Skin epidermis (tissue), 12 donors: ENCODE results near the gene BSDC1.

Source experiments
- H3K27ac ChIP-seq, 21 experiments: fragments of 200-600 bp; sonication (generic) in 11 of 21; one replicate each; pipeline ENCODE4 v1.5.0; 2020; ENCODE audit warnings: mild to moderate bottlenecking in 3 of 21, inconsistent platforms in 2 of 21, moderate library complexity in 2 of 21
- H3K4me3 ChIP-seq, 7 experiments: fragments of 200-600 bp; sonication (generic) in 2 of 7; one replicate each; pipeline ENCODE4 v1.5.0; 2020; ENCODE audit warnings: inconsistent platforms in 2 of 7, mild to moderate bottlenecking in 2 of 7, moderate library complexity in 1 of 7

Gene BSDC1

DNA sequence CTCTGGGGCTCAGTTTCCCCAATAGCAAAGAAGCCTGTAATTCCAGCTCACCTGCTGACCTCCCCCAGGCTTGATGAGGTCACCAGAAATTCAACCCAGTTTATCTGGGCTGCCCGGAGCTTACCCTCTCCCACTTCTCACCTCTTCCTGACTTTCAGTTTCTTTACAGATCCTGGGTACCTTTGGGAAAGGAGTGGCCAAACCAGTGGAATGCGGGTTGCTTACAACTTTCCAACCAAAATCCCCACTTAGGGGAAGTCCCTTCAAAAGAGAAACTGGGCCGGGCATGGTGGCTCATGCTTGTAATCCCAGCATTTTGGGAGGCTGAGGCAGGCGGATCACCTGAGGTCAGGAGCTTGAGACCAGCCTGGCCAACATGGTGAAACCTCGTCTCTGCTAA is 52.3 kb downstream of the BSDC1 start:
- no peak overlapping the region for H3K4me3 ChIP-seq
- H3K27ac ChIP-seq, result peak overlapping the region in 1 of 21 experiments; percentile 1

DNA sequence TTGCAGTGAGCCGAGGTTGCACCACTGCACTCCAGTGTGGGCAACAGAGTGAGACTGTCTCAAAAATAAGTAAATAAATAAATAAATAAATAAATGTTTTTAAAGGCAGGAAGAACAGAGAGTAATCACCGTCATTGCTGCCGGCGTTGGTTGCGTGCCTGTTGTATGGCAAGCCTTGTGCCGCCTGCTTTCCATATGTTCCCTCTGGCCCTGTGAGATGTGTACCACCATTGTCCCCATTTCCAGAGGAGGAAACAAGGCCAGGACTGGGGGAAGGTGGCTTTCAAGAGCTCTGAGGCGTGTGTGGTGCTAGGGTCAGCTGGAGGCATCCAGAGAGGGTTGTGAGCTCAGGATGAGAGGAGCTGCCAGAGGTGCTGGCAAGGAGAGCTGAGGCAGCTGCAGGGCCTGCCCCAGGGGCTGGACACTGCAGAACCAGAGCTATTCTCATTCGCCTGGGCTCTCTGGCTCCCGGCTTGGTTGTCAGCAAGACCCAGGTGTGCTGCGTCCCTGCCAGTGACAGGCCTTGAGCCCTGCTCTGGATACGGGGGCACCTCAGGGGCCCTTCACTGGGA is 53.0 kb downstream of the BSDC1 start:
- peak overlapping the region in 1 of 21 experiments; percentile 1 for H3K27ac ChIP-seq
- no peak overlapping the region for H3K4me3 ChIP-seq

DNA sequence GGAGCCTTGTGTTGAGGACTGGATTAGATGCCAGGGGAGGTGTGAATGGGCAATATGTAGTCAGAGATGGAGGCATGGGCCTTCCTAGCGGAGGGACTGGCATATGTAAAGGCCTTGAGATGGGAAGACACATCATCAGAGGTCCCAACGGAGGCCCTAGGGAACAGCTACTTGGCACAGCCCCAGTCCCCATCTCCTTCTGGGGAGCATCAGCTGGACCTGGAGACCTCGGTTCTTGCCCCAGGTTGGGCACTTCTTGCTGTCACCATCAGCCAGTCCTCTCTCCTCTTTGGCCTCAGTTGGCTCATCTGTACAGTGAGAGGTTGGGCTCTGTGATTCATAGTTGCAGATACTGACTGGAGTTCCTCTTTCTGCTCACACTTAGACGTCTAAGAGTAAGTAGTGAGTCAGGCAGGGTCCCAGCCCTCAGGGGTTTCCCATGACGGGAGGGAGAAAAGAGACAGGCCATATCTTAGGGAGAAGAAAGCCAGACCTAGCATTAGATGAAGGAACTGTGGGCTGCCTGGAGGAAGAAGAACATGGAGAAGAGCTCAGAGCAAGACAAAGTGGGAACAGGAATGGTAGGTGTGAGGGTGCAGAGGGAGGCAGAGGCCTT is 54.8 kb downstream of the BSDC1 start:
- Histone ChIP-seq H3K27ac (peak overlapping the region in 2 of 21 experiments; percentile 7 to 47), H3K4me3 (no peak overlapping the region)

DNA sequence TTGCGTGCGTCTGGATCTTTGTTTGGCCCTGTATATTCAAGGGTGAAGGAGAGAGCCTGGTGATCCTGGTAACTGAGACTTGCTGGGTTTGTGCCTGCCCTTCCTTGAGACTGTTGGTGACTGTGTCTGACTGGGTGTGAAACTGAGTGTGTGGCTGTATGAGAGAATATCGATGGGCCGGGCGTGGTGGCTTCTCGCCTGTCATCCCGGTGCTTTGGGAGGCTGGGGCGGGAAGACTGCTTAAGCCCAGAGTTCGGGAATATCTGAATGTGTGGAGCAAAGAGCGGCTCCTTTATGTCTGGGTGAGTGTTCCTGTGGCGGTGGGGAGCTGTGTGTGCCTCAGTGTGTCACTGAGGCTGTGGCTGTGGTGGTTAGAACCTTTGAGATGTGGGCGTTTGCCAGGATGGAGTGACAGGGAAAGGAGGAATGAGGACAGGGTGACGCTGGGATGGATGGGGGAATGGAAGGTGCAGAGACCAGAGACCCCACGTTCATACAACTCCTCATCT is 55.5 kb downstream of the BSDC1 start:
- Histone ChIP-seq H3K27ac (peak overlapping the region in 5 of 21 experiments; percentile 15 to 47 (median 32)), H3K4me3 (no peak overlapping the region)

DNA sequence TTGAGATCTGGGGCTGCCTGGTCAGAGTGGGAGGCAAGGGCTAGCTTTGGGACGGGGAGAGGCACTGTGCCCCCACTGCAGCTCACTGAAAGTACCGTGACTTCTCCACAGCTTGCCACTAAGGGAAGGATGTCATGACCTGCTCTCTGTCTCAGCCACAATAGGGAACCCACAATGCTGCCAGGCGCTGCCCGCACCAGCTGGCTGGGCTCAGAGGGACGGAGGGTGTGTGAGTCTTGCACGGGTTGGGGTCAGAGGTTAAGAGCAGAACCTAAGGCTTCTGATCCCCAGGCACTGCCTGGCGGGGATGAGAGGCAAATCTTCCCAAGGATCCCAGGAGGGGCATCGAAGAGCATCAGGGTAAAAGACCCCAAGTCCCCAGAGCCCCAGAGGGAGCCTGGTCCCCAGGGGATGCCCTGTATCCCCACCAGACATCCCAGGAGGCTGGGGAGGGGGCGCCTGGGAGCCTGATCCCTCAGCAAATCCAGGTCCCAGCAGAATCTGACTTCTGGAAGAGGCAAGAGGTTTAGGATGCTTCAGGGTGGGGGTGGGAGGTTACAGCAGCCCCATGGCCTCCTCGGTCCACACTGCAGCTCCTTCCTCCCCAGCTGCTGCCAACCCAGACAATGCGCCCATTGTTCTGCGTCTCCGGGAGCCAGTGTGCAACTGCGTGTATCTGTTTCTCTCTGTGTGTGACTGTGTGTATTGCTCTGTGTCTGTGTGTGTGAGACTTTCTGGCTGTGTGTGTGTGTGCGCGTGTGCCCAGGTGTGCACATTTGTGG is 56.2 kb downstream of the BSDC1 start:
- H3K4me3 ChIP-seq, result no peak overlapping the region
- H3K27ac ChIP-seq, result peak overlapping the region in 9 of 21 experiments; percentile 2 to 44 (median 32)

DNA sequence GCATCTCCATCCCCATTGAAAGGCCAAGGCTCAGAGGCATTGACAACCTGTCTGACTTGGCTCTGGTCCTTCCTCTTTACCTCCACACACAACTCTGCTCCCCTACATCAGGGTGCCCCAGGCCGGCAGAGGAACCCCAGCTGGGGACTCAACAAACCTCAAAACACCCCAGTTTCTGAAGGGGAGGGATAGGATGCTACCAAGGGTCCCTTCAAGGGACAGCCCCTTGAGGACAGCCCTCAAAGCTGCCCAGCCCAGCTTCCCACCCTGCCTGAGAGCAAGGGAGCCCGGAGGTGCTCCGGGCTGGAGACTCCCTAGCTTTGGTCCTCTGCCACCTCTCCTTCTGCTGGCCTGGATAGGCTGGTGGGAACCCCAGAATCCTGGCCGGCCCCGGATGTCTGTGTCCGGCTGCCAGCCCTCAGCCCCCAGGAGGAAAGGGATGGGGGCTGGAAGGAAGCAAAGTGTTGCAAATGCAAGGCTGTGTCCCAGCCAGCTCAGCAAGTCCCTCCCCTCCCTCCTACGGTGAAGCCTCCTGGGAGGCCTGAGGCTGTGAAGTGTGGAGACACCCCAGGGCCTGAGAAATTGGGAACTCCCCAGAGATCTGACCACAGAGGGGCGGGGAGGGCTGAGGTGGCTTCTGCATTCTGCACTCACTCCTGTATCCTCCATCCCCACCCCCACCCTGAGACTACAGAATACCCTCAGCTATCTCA is 57.1 kb downstream of the BSDC1 start:
- H3K4me3 ChIP-seq, result no peak overlapping the region
- H3K27ac ChIP-seq, result peak overlapping the region in 9 of 21 experiments; percentile 17 to 81 (median 44)

DNA sequence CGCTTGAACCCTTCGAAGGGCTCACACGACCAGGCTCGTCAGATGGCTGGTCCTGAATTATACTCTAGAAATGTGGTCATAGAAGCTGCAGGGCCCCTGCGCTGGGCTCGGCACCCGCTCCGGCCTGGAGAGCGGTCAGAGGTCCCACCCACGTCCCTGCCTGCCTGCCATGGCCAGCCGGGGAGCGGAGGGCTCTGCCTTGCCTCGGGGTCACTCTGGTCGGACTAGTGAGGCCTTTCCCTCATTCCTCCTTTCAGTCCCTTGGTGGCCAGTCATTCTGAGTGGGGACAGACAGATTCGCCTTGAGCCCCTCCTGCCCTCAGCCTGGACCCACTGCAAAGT is 57.7 kb downstream of the BSDC1 start:
- peak overlapping the region in 9 of 21 experiments; percentile 17 to 85 (median 56) for H3K27ac ChIP-seq
- H3K4me3 ChIP-seq, result peak overlapping the region; percentile 57 to 79 (median 69)

DNA sequence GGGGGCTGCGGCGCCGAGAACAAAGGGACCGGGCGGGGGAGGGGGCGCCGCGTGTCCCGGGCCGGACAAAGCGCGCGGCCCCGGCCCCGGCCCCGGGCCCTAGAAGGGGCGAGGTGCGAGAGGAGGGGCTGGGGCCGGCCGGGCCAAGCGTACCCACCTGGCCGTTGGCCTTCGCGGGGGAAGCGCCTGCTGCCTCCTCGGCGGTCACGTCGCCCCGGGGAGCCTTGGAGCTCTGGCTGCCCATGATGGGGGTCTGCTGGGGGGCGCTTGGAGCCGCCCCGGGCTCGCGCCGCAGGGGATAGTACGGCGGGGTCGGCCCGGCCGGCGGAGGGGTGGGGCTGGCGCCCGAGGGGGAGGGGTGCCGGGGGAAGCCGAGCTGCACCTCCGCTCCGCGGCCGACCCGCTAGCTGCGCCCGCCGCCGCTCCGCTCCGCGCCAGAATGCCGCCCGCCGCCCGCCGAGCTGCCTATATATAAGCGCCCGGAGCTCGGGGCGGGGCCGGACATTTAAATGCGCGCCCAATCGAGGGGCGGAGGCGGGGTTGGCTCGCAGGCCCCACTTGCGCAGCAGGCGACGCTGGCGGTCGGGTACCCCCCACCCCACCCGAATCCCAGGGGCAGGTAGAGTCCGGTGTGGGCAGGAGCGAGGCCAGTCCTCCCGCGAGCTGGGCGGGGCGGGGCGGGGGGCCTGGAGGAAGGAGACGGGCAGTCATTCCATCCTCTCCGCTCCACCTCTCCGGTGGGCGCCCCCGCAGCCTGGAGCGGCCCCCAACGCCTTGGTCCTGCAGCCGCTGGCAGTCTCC is 58.3 kb downstream of the BSDC1 start, which contains the start of gene MARCKSL1:
TSS of gene MARCKSL1 (minus strand) at position 444 of the 801 bp plus-strand sequence. CDS start at position 244, 200 bp downstream.
- peak within 1 kb of the TSS; percentile 10 to 89 (median 79) for H3K27ac ChIP-seq
- H3K4me3 ChIP-seq, result peak within 1 kb of the TSS; percentile 57 to 79 (median 69)

DNA sequence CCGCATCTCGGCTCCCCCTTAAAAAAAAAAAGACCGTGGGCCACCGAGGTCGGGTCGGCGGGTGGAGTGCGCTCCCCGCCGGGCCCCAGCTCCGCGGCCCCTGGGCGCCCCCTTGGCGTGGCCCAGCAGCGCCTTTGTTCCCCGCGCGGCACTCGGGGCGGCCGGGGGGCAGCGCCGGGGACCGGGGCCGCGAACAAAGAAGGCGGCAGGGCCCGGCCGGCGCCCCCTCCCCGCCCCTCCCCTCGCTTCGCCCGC is 58.8 kb downstream of the BSDC1 start:
- peak overlapping the region; percentile 7 to 89 (median 79) for H3K27ac ChIP-seq
- H3K4me3 ChIP-seq, result peak overlapping the region; percentile 57 to 79 (median 69)

DNA sequence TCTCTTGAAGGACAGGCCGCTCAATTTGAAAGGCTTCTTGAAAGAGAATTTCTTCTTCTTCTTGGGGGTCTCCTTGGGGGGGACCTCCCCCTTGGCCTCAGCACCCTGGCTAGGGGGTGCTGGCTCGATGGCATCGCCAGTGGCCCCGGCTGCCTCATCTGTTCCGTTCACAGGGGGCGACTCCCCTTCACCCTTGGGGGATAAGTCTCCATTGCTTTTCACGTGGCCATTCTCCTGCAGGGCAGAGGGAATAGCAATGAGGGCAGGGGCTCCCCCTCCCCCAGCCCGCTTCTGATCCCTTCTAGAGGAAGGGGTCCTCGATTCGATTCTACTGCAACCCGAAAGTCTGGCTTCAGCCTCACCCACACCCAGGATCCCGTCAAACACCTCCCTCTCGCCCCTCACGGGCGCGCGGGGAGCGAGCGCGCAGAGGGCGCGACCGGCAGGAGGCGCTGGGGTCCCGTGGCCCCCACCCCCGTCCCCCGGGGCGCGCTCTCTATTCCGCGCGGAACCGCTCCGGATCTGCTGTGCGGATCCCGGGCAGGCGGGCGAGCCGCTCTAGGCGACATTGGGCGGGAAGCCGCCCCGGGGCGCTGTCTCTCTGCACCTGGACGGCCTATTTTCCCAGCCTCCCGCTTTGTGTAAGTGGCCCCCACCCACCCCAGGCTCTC is 59.2 kb downstream of the BSDC1 start:
- Histone ChIP-seq H3K4me3 (peak overlapping the region; percentile 57 to 79 (median 69)), H3K27ac (peak overlapping the region; percentile 7 to 89 (median 79))

DNA sequence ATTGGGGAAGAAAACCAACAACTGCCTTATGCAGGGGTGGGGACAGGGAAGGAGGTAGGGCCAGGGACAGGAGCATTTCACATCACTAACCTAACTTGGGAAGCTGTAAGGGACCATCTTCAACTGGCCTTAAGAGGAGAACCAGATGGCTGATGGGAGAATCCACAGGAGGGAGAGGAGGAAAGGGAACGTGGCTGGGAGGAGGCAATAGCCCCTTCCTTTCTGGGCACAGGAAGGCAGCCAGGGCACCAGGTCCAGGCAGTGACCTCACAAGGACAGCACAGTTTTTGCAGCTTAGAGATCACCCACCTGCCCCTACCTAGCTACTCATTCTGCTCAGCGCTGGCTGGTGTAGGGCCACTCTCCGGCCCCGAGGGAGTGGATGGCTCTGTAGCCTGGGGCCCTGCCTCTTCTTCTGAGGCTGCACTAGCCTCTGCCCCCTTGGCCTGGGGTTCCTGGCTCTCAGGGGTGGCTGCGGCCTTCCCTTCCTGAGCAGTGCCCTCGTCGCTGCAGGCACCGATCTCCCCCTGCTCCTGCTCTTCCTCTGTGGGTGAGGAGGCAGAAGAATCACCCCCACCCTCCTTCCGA is 59.9 kb downstream of the BSDC1 start:
- peak overlapping the region; percentile 57 to 79 (median 69) for H3K4me3 ChIP-seq
- H3K27ac ChIP-seq, result peak overlapping the region in 11 of 21 experiments; percentile 47 to 89 (median 81)

DNA sequence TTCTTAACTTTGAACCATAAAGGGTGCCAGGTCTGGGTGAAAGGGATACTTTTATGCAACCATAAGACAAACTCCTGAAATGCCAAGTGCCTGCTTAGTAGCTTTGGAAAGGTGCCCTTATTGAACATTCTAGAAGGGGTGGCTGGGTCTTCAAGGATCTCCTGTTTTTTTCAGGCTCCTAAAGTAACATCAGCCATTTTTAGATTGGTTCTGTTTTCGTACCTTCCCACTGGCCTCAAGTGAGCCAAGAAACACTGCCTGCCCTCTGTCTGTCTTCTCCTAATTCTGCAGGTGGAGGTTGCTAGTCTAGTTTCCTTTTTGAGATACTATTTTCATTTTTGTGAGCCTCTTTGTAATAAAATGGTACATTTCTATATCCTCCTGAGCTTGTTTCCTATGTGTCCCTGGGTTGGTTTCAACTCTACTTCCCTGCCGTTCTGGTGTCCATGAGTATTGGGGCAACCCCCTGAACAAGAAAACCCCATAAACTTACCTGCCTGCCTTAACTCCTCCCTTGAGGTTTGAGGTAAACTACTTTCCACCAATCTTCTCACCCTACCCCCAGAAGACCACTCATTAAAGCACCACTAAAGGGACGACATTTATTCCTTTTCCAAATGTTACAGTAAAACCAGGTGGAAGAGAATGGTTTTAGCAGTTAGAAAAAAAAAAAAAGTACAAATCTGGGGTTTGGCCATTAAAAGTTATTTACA is 60.8 kb downstream of the BSDC1 start:
- peak overlapping the region in 2 of 21 experiments; percentile 50 to 73 for H3K27ac ChIP-seq
- no peak overlapping the region for H3K4me3 ChIP-seq

DNA sequence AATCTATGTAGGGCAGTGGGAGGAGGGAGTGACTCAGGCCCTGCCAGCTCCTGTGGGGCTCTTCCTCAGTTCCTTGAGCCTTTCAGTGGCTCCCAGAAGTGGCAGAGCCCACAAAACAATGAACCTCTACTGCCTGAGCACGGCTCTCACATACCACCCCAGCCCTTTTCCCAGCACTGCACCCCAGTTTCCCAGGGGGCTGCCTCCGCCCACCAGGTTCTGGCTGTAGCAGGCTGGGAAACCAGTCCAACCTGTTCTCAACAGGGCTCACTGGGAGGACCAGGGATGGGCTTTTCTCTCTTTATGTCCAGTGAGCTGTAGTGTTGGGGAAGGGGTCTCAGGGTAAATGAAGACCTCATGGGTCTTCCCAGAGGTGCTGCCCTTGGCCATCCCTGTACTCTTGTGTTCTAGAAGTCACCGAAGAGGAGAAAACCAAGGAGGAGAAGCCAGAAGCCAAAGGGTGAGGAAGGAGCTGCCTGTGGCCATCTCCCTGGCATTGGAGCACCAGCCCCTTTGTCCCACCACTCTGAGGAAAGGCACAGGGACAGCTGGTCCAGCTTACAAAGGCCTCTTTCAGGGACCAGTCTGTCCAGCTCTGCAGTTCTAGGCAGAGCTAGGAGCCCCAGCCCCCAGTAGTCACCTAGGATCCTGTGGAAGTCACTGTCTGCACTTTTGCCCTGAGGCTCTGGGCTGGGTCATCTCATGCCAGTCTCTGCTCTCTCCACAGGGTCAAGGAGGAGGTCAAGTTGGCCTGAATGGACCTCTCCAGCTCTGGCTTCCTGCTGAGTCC is 61.8 kb downstream of the BSDC1 start:
- H3K4me3 ChIP-seq, result no peak overlapping the region
- peak overlapping the region in 11 of 21 experiments; percentile 21 to 73 (median 51) for H3K27ac ChIP-seq

DNA sequence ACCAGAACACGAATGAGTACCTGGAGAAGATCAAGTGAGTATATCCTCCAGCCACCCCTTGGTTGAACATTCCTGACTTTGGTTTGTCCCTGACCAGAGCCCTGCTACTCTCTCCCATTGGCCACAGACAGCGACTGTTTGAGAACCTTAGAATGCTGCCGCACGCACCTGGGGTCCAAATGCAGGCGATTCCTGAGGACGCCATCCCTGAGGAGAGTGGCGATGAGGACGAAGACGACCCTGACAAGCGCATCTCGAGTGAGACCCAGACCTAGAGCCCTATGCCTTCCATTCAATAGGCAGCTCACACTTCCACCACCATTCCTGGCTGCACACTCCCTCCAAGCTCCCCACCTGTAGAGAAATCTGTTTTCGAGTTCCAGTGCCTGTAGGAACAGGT is 62.7 kb downstream of the BSDC1 start:
- Histone ChIP-seq H3K4me3 (no peak overlapping the region), H3K27ac (peak overlapping the region in 8 of 21 experiments; percentile 39 to 73 (median 52))

DNA sequence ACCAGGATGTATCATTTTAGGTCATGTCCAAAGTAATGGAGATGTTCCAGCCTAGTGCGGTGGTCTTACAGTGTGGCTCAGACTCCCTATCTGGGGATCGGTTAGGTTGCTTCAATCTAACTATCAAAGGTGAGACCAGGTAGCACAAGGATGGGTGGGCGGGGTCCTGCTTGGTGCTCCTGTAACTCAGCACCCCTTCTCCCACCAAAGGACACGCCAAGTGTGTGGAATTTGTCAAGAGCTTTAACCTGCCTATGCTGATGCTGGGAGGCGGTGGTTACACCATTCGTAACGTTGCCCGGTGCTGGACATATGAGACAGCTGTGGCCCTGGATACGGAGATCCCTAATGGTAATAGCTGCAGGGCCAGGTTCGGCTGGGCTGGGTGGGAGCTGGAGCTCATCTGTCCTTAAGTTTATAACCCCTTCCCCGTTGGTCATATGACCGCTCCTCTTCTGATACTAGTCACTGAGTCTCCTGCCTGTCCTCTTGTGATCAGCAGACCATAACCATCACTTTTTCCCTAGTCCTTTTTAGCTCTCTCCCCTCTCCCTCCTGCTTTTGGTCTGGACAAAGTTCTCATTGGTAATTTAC is 63.6 kb downstream of the BSDC1 start:
- H3K27ac ChIP-seq, result no peak overlapping the region
- no peak overlapping the region for H3K4me3 ChIP-seq

DNA sequence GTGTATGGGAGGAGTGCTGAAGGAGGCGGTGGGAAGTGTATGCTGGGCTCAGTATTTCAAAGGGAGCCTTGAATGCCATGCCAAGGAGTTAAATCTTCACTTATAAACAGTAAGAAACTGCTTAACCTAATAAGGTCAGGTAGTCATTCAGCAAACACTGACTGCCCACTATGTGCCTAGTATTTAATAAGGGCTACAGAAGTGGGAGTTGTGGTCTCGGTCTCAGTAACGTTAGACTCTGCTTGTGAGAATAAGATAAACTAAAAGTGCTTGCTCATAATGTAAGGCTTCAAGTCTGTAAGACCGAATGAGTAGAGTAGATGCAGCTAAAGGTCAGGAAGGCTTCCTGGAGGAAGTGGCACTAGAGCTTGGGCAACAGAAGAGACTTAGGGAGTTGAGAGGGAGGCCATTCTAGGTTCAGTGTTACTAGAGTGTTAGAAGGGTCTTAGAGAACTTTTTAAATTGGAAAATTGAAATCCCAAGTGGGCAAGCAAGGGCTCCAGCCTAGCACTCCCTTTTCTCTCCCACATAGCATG is 64.2 kb downstream of the BSDC1 start:
- Histone ChIP-seq H3K4me3 (no peak overlapping the region), H3K27ac (no peak overlapping the region)
